GM12892 (cell line): ENCODE results near the gene GALP.

ENCODE experiments used
- POLR2A ChIP-seq: IDR thresholded peaks from 2 replicates; pipeline ENCODE4 v1.6.1; 2011; ENCODE audit warnings: low read depth, low read length, control low read depth
- POLR2AphosphoS5 ChIP-seq: IDR thresholded peaks from 2 replicates; pipeline ENCODE4 v1.6.1; 2011; ENCODE audit warnings: low read depth, low read length, control low read depth

- TF ChIP-seq POLR2A (no peak), POLR2AphosphoS5 (no peak)
Observed at GRCh38 chr19:56133858-56134653, 41.8 kb upstream of the GALP start.
